ENCODE results near the gene VILL. TPM values are rescaled to one million over a fixed set of nuclear protein-coding genes. Genes with fewer than 3 reads are reported as not detected.

VILL gene
- polyA plus RNA-seq, 1 donor from 2014 or later, result not detected

- Histone ChIP-seq H3K4me2 (ENCODE audit: low read length) (no peak overlapping the region), H3K9me3 (ENCODE audit: low read length) (no peaks in the 10 kb centered on the region), H3K27ac (ENCODE audit: low read length) (no peak overlapping the region), H3K9me2 (ENCODE audit: insufficient read depth, low read length) (no peaks in the 10 kb centered on the region), H3K36me3 (ENCODE audit: insufficient read depth, low read length) (no peaks in the 10 kb centered on the region), H3F3A (ENCODE audit: insufficient read depth, low read length, poor library complexity, severe bottlenecking) (no peaks in the 10 kb centered on the region), H4K20me1 (ENCODE audit: insufficient read depth) (no peaks in the 10 kb centered on the region), H3K27me3 (ENCODE audit: insufficient read depth, low read depth, low read length) (no peaks in the 10 kb centered on the region), H3K9ac (ENCODE audit: low read length) (no peak overlapping the region), H3K4me3 (ENCODE audit: low read length) (no peak overlapping the region), H2AFZ (ENCODE audit: low read depth, low read length) (no peak overlapping the region), H3K79me2 (replicated peaks; ENCODE audit: insufficient read depth, low read length) (no peaks in the 10 kb centered on the region)
- TF ChIP-seq CTCF (IDR thresholded peaks at IDR 0.05; ENCODE audit: poor library complexity, severe bottlenecking) (no peak), MXI1 (conservative IDR thresholded peaks at IDR 0.05; ENCODE audit: poor library complexity, severe bottlenecking) (no peak), SMC3 (conservative IDR thresholded peaks at IDR 0.05; ENCODE audit: poor library complexity) (no peak), RAD21 (conservative IDR thresholded peaks at IDR 0.05) (no peak), POLR2AphosphoS5 (IDR thresholded peaks at IDR 0.05) (no peak), TAF1 (IDR thresholded peaks at IDR 0.05; ENCODE audit: low read depth) (no peak), EP300 (conservative IDR thresholded peaks at IDR 0.05; ENCODE audit: poor library complexity, severe bottlenecking) (no peak), EZH2 (IDR thresholded peaks at IDR 0.05; ENCODE audit: borderline replicate concordance, insufficient read depth, low read length, poor library complexity, severe bottlenecking) (no peak), REST (IDR thresholded peaks at IDR 0.05; ENCODE audit: borderline replicate concordance) (no peak)
Observed at GRCh38 chr3:38009807-38010591, 19.4 kb downstream of the VILL start.

- no peak overlapping the region for H2AFZ ChIP-seq (ENCODE audit: low read depth, low read length)
- H3K36me3 ChIP-seq (ENCODE audit: insufficient read depth, low read length), result no peaks in the 10 kb centered on the region
- H3K27ac ChIP-seq (ENCODE audit: low read length), result no peak overlapping the region
- H3K9me2 ChIP-seq (ENCODE audit: insufficient read depth, low read length), result no peaks in the 10 kb centered on the region
- H3K79me2 ChIP-seq (replicated peaks; ENCODE audit: insufficient read depth, low read length), result no peaks in the 10 kb centered on the region
- no peak overlapping the region for H3K4me2 ChIP-seq (ENCODE audit: low read length)
- no peaks in the 10 kb centered on the region for H3F3A ChIP-seq (ENCODE audit: insufficient read depth, low read length, poor library complexity, severe bottlenecking)
- no peaks in the 10 kb centered on the region for H3K27me3 ChIP-seq (ENCODE audit: insufficient read depth, low read depth, low read length)
- H3K9ac ChIP-seq (ENCODE audit: low read length), result no peak overlapping the region
- TF ChIP-seq SMC3 (conservative IDR thresholded peaks at IDR 0.05; ENCODE audit: poor library complexity) (no peak), EP300 (conservative IDR thresholded peaks at IDR 0.05; ENCODE audit: poor library complexity, severe bottlenecking) (no peak), REST (IDR thresholded peaks at IDR 0.05; ENCODE audit: borderline replicate concordance) (no peak), CTCF (IDR thresholded peaks at IDR 0.05; ENCODE audit: poor library complexity, severe bottlenecking) (no peak), TAF1 (IDR thresholded peaks at IDR 0.05; ENCODE audit: low read depth) (no peak), EZH2 (IDR thresholded peaks at IDR 0.05; ENCODE audit: borderline replicate concordance, insufficient read depth, low read length, poor library complexity, severe bottlenecking) (no peak), POLR2AphosphoS5 (IDR thresholded peaks at IDR 0.05) (no peak), MXI1 (conservative IDR thresholded peaks at IDR 0.05; ENCODE audit: poor library complexity, severe bottlenecking) (no peak), RAD21 (conservative IDR thresholded peaks at IDR 0.05) (no peak)
- no peaks in the 10 kb centered on the region for H4K20me1 ChIP-seq (ENCODE audit: insufficient read depth)
- H3K9me3 ChIP-seq (ENCODE audit: low read length), result no peaks in the 10 kb centered on the region
- H3K4me3 ChIP-seq (ENCODE audit: low read length), result no peak overlapping the region
Observed at GRCh38 chr3:38011111-38011510, 20.5 kb downstream of the VILL start.
